ENCODE results near the gene SPON1.

Gene SPON1

DNA sequence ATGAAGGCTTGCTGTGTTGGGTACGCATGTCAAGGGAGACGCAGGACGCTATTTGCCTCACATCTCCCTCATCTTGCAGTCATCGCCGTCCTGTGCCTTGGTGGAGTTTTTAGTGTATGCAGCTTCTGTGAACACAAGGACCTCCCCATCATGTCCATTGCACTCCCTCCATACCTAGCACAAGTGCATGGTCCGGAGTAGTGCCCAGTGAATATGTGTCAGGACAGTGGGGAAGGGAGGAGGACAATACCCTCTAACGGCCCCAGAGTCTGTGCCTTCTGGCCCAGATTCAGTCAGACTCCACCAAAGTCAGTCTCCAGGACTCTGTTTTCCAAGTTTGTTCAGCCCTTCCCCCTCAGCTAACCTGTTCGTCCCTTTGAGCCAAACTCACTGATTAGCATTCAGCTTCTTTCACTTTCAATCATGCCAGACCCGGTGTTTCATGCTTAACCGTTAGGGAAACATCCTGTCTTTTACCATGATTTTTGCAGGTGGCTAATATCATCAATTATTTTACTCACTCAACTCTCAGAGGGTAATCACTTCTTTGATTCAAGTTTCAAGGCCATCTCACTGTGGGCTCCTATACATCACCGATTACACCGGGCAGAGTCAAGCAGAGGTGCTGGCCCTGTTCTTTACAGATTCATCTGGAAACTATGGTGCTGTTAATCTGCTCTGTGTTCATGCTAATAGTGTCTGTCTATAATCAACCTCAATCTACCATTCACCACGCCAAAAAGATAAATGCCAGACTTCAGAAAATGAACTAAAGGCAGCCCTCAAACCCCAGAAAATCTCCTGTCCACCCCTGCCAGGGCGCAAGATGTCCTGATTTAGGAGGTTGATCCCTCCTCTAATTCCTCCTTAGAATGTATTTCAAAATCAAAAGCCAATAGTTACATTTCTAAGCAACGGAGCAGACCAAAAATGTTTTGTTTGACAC, 240.0 kb downstream of the SPON1 start:
- TF ChIP-seq, protein P1, sequence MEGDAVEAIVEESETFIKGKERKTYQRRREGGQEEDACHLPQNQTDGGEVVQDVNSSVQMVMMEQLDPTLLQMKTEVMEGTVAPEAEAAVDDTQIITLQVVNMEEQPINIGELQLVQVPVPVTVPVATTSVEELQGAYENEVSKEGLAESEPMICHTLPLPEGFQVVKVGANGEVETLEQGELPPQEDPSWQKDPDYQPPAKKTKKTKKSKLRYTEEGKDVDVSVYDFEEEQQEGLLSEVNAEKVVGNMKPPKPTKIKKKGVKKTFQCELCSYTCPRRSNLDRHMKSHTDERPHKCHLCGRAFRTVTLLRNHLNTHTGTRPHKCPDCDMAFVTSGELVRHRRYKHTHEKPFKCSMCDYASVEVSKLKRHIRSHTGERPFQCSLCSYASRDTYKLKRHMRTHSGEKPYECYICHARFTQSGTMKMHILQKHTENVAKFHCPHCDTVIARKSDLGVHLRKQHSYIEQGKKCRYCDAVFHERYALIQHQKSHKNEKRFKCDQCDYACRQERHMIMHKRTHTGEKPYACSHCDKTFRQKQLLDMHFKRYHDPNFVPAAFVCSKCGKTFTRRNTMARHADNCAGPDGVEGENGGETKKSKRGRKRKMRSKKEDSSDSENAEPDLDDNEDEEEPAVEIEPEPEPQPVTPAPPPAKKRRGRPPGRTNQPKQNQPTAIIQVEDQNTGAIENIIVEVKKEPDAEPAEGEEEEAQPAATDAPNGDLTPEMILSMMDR (IDR thresholded peaks at IDR 0.05; ENCODE audit: borderline replicate concordance, insufficient read depth, low read depth, low read length): no peak
- no peak overlapping the region for H3K4me3 ChIP-seq (ENCODE audit: low read depth, low read length)

DNA sequence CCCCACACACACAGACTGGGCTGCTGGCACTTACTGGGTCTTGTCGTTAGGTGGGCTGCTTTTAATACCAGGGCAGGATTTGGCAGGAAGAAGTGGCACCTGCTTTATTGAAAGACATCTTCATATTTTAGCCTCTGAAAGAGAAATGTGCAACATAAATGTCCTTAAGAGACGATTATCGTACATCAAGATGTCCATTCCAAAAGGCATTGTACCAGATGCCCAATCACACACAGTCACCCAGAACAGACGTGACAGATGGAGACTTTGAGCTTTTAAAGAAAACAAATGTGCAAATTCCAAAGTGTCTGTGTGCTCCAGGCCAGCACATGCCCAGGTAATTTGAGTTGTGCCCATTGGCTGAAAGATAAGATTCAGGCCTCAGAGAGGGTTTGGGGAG, 240.8 kb downstream of the SPON1 start:
- TF ChIP-seq, protein P1 (IDR thresholded peaks at IDR 0.05; ENCODE audit: borderline replicate concordance, insufficient read depth, low read depth, low read length): no peak

DNA sequence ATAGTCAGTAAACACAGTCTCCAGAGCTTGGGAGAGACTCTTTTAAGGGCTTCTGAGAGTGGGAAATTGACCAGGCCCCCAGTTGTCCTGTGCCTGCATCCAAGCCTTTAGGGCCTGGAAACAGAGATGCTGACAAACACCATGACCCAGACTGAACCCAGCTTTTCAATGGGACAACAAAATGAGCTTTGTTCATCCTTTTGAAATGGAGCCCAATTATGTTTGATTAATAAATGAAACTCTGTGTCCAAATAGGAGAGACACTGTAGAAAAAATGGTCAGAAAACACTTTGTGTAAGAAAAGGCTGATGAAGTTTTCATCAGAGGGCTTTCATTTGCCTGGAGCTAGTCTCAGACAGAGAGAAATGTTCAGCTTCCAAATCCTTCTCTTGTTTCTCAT, 250.5 kb downstream of the SPON1 start:
- H3K4me3 ChIP-seq (ENCODE audit: low read depth, low read length): no peak overlapping the region
- TF ChIP-seq, protein P1 (IDR thresholded peaks at IDR 0.05; ENCODE audit: borderline replicate concordance, insufficient read depth, low read depth, low read length): no peak

More for the DNA sequence above, 240.8 kb downstream of the SPON1 start:
- no peak overlapping the region for H3K4me3 ChIP-seq (ENCODE audit: low read depth, low read length)

DNA sequence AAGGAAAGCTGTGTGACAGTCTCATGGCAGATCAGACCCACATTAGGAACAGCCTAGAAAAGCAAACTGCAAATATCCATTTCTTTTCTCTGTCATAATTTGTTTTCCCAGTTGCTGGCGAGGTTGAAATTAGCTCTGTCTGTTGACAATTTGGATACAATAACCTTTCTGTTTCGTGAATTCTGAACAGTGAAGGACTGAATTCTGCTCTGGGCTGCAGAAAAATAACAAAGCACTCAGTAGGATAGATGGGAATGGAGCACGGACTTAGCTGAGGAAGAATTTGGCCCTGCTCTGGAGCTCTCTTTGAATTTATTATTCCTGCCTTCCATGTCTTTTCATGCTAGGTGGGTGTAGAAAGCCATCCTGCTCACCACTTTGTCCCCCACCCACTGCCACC, 256.2 kb downstream of the SPON1 start:
- H3K4me3 ChIP-seq (ENCODE audit: low read depth, low read length): no peak overlapping the region
- TF ChIP-seq, protein P1 (IDR thresholded peaks at IDR 0.05; ENCODE audit: borderline replicate concordance, insufficient read depth, low read depth, low read length): no peak

DNA sequence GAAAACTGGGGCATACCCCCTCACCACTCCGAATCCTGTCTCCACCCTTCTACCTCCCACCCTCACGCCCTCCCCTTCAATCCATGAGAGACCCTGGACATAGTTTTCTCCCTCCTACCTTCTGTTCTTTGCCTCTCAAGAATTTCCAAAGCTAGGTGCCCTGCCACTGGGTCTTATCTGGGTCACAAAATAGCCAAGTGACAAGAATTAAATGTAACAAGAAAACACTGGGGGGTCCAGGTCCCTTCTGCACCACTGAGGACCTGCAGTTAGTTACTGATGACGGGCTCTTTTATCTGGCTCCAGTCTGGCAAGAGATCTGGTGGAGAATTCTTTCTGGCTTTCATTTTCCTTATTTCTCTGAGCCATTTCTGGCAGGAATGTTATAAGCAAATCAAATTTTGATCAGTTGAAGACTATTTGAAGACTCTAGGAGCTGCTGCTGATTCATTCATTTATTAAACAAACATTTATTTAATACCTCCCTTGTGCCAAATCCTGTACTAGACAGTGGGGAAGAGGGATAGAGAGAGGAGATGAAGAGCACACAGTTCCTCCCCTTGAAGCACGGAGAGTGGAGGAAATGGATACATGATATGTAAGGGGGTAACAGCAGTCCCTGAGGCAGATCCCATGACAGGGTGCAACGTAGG, 261.2 kb downstream of the SPON1 start:
- TF ChIP-seq, protein P1 (IDR thresholded peaks at IDR 0.05; ENCODE audit: borderline replicate concordance, insufficient read depth, low read depth, low read length): no peak
- H3K4me3 ChIP-seq (ENCODE audit: low read depth, low read length): no peak overlapping the region

DNA sequence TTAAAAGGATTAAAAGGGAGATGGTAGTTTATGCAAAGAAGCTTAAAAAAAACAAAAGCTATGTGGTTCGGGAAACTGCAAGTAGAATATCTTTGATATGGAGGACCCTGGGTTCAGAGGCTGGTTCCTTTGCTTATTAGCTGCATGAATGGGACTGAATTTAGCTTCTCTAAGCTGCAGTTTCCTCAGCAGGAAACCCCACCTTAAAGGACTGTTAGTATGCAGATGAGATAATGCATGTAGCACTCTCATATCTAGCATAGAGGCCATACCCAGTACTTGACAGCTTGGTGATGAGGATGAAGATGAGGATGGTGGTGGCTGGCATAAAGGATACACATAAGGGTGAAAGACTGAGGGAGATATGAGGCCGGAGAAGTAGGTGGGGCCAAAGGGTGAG, 261.9 kb downstream of the SPON1 start:
- H3K4me3 ChIP-seq (ENCODE audit: low read depth, low read length): no peak overlapping the region
- TF ChIP-seq, protein P1 (IDR thresholded peaks at IDR 0.05; ENCODE audit: borderline replicate concordance, insufficient read depth, low read depth, low read length): no peak

Data from GM12875 (cell line).